HL-60 (cell line): Measurements from ENCODE around the gene MND1.

Source experiments
- DNase-seq, 2 experiments: peaks; one replicate each; pipeline ENCODE4 v3.0.0-alpha.2; 2010 to 2020; ENCODE audit warnings: low read depth in 1 of 2, low spot score in 1 of 2
- H3K27ac ChIP-seq: fragments of 250-450 bp; sonication (Bioruptor Pico); replicated peaks from 2 replicates; pipeline ENCODE4 v1.5.1; 2020; ENCODE audit warnings: mild to moderate bottlenecking, moderate library complexity
- H3K27me3 ChIP-seq: fragments of 250-450 bp; sonication (Bioruptor Pico); 2 replicates; pipeline ENCODE4 v1.5.1; 2021; ENCODE audit warnings: mild to moderate bottlenecking, moderate library complexity; ENCODE audit not compliant: insufficient read depth, poor library complexity, severe bottlenecking
- H3K4me3 ChIP-seq: replicated peaks from 2 replicates; pipeline ENCODE4 v1.5.1; 2011; ENCODE audit warnings: mild to moderate bottlenecking, control low read depth, low read length; ENCODE audit not compliant: insufficient read depth
- GABPA ChIP-seq: IDR thresholded peaks from 2 replicates; pipeline ENCODE4 v1.6.1; 2012; ENCODE audit warnings: low read depth
- POLR2AphosphoS5 ChIP-seq: IDR thresholded peaks from 2 replicates; pipeline ENCODE4 v1.6.1; 2012; ENCODE audit warnings: low read depth
- SPI1 ChIP-seq: IDR thresholded peaks from 2 replicates; pipeline ENCODE4 v1.6.1; 2012; ENCODE audit warnings: low read depth, mild to moderate bottlenecking, borderline replicate concordance
- TF ChIP-seq, protein P1 (sequence below): IDR thresholded peaks from one replicate; pipeline ENCODE4 v1.5.1; 2011; ENCODE audit warnings: low read length, control low read depth, inconsistent platforms; ENCODE audit not compliant: insufficient read depth
- TF ChIP-seq, protein P2 (sequence below): IDR thresholded peaks from 2 replicates; pipeline ENCODE4 v1.6.1; 2012; ENCODE audit warnings: low read depth; ENCODE audit not compliant: insufficient replicate concordance

MND1 gene

DNA sequence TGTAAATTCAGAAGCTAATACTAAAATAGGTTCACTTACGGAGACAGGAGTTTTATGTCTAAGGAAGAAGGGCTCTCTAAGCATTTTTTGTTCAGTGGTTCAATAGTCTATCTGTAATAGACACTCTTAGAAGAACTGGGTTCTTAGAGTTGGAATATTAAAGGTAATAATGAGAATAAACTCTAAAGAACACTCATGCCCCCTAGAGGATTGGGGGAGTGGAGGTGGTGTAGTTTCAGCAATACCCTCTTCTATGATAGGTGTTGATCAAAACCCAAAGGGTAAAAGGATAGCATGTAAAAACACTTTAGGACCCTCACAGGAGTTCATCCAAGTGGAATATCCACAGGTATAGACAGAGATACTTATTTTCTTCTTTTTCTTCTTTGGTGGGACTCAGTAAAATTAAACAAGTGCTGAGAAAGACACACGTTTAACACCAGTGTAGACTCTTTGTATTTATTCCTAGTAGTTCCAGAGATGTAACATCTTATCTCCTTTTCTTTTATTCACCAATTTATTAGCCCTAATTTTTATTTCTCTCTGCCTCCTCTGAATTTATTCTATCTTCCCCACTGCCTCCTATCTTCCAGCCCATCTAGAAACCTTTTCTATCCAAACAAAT lies 25.7 kb upstream of the MND1 start:
- Histone ChIP-seq H3K4me3 (no peak overlapping the region), H3K27me3 (no peaks in the 10 kb centered on the region), H3K27ac (no peak overlapping the region)
- peak in 1 of 2 experiments; percentile 15 for DNase-seq
- no peak for TF ChIP-seq GABPA
- TF ChIP-seq, protein P1, sequence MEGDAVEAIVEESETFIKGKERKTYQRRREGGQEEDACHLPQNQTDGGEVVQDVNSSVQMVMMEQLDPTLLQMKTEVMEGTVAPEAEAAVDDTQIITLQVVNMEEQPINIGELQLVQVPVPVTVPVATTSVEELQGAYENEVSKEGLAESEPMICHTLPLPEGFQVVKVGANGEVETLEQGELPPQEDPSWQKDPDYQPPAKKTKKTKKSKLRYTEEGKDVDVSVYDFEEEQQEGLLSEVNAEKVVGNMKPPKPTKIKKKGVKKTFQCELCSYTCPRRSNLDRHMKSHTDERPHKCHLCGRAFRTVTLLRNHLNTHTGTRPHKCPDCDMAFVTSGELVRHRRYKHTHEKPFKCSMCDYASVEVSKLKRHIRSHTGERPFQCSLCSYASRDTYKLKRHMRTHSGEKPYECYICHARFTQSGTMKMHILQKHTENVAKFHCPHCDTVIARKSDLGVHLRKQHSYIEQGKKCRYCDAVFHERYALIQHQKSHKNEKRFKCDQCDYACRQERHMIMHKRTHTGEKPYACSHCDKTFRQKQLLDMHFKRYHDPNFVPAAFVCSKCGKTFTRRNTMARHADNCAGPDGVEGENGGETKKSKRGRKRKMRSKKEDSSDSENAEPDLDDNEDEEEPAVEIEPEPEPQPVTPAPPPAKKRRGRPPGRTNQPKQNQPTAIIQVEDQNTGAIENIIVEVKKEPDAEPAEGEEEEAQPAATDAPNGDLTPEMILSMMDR, result peak; percentile 63

DNA sequence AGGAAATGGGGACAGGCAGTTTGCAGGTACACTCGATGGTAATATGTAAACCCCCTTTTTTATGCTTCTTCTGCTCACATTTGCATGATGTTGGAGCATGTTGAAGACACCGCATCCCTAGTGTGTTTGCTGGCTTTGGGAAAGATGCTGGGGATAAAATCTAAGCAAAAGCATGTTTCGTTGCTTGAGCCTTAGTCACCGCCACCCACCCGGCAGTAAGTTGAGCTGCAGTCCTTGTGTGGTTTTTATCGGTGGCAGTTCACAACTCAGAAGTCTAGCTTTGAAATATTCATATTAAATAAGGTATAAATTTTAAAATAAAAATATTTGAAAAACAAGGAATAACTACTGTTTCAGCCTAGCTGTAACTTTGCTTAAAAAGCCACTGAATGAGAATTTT lies 21.7 kb upstream of the MND1 start:
- TF ChIP-seq, protein P2, sequence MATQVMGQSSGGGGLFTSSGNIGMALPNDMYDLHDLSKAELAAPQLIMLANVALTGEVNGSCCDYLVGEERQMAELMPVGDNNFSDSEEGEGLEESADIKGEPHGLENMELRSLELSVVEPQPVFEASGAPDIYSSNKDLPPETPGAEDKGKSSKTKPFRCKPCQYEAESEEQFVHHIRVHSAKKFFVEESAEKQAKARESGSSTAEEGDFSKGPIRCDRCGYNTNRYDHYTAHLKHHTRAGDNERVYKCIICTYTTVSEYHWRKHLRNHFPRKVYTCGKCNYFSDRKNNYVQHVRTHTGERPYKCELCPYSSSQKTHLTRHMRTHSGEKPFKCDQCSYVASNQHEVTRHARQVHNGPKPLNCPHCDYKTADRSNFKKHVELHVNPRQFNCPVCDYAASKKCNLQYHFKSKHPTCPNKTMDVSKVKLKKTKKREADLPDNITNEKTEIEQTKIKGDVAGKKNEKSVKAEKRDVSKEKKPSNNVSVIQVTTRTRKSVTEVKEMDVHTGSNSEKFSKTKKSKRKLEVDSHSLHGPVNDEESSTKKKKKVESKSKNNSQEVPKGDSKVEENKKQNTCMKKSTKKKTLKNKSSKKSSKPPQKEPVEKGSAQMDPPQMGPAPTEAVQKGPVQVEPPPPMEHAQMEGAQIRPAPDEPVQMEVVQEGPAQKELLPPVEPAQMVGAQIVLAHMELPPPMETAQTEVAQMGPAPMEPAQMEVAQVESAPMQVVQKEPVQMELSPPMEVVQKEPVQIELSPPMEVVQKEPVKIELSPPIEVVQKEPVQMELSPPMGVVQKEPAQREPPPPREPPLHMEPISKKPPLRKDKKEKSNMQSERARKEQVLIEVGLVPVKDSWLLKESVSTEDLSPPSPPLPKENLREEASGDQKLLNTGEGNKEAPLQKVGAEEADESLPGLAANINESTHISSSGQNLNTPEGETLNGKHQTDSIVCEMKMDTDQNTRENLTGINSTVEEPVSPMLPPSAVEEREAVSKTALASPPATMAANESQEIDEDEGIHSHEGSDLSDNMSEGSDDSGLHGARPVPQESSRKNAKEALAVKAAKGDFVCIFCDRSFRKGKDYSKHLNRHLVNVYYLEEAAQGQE, result no peak
- TF ChIP-seq SPI1 (no peak), GABPA (no peak), POLR2AphosphoS5 (no peak)
- TF ChIP-seq, protein P1, result no peak
- no peak overlapping the region for H3K27ac ChIP-seq
- no peak for DNase-seq
- H3K4me3 ChIP-seq, result no peak overlapping the region
- no peaks in the 10 kb centered on the region for H3K27me3 ChIP-seq

DNA sequence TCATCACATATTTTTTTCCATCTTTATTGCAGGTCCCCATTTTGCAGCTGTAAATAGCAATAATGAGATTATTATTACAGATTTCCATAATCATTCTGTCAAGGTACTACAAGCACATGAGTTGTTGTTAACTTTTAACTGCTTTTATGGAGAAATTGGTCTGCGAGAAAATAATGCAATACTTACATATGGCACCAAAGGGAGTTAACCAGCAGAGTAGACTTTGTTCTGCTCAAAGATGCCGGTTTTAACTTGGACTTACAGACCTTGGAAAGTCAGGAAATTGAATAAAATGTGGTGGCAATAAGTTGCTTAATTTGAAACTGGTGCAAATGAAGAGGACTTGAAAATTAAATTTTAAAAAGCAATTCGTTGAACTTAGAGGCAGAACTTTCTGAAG lies 20.4 kb upstream of the MND1 start:
- no peak overlapping the region for H3K27ac ChIP-seq
- H3K27me3 ChIP-seq, result no peaks in the 10 kb centered on the region
- no peak overlapping the region for H3K4me3 ChIP-seq
- no peak for TF ChIP-seq GABPA
- TF ChIP-seq, protein P1, result no peak
- TF ChIP-seq, protein P2, result no peak
- TF ChIP-seq POLR2AphosphoS5, result no peak
- TF ChIP-seq SPI1, result no peak
- no peak for DNase-seq

DNA sequence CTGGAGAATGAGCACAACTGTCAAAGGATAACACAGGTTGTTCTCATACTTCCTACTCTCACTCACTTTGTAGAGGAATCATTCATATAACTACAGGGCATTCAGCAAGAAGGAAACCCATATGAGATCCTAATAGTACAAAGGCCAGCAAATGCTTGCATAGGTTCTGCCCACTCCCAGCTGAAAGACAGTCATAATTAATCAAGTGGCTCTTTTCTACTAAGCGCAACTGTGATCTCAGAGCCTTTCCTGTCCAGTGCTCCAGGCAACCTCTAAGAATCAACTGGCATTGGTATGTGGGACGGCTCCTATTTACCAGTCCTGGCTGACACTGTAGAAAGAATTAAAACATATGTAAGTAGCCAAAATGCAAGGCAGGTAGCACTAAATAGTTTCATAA lies 18.9 kb upstream of the MND1 start:
- H3K4me3 ChIP-seq, result no peak overlapping the region
- DNase-seq, result no peak
- no peaks in the 10 kb centered on the region for H3K27me3 ChIP-seq
- no peak overlapping the region for H3K27ac ChIP-seq
- TF ChIP-seq, protein P1, result no peak
- TF ChIP-seq SPI1 (no peak), GABPA (no peak)
- TF ChIP-seq, protein P2, result no peak
